ENCODE data around the gene SLC25A6. TPM values are rescaled to one million over a fixed set of nuclear protein-coding genes. Genes with fewer than 3 reads are reported as not detected.
A peak's percentile ranks its signal among the peaks of the same experiment; 100 is the strongest.

The SLC25A6 gene
- total and polyA plus RNA-seq, 9 of the 15 experiments (the other 6 are each of a cell fraction or from before 2014, with no cell fraction given) = 24.6 to 330 (median 129) TPM

- TF ChIP-seq BMI1 (IDR thresholded peaks at IDR 0.05; ENCODE audit: low read length) (no peak), RCOR1 (IDR thresholded peaks at IDR 0.05; ENCODE audit: borderline replicate concordance in 1 of 2, low read depth in 2 of 2, low read length in 2 of 2) (no peak), CHD2 (IDR thresholded peaks at IDR 0.05; ENCODE audit: low read depth, low read length) (peak; percentile 33; the same call in 1 of the 2 replicates), TAF7 (tag; IDR thresholded peaks at IDR 0.05) (peak; percentile 92), ELF1 (tag; IDR thresholded peaks at IDR 0.05) (peak; percentile 63), GABPB1 (CRISPR knock-in tag; IDR thresholded peaks at IDR 0.05) (peak; percentile 92), CHD7 (IDR thresholded peaks at IDR 0.05; ENCODE audit: low read depth, low read length) (no peak), XRCC5 (IDR thresholded peaks at IDR 0.05; ENCODE audit: low read depth, low read length) (no peak), SP1 (CRISPR knock-in tag; IDR thresholded peaks at IDR 0.05) (no peak; the same call in none of the 2 replicates), IRF2 (CRISPR knock-in tag; IDR thresholded peaks at IDR 0.05) (no peak), POLR2G (IDR thresholded peaks at IDR 0.05; ENCODE audit: low read depth, low read length) (peak; percentile 93), ZNF511 (CRISPR knock-in tag; IDR thresholded peaks at IDR 0.05) (peak; percentile 77; the same call in 1 of the 2 replicates), ZNF77 (CRISPR knock-in tag; IDR thresholded peaks at IDR 0.05) (no peak)
- TF ChIP-seq, protein P1, sequence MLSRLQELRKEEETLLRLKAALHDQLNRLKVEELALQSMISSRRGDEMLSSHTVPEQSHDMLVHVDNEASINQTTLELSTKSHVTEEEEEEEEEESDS (CRISPR knock-in tag; IDR thresholded peaks at IDR 0.05) = no peak
- TF ChIP-seq, protein P2, sequence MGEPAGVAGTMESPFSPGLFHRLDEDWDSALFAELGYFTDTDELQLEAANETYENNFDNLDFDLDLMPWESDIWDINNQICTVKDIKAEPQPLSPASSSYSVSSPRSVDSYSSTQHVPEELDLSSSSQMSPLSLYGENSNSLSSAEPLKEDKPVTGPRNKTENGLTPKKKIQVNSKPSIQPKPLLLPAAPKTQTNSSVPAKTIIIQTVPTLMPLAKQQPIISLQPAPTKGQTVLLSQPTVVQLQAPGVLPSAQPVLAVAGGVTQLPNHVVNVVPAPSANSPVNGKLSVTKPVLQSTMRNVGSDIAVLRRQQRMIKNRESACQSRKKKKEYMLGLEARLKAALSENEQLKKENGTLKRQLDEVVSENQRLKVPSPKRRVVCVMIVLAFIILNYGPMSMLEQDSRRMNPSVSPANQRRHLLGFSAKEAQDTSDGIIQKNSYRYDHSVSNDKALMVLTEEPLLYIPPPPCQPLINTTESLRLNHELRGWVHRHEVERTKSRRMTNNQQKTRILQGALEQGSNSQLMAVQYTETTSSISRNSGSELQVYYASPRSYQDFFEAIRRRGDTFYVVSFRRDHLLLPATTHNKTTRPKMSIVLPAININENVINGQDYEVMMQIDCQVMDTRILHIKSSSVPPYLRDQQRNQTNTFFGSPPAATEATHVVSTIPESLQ (CRISPR knock-in tag; IDR thresholded peaks at IDR 0.05) = peak; percentile 88
Observed at GRCh38 chrX:1391707-1392375, at the start of gene SLC25A6 (continued).

Data from K562 (cell line).